GM19238 (cell line): Measurements from ENCODE around the gene RBMS1.

Experiments
- DNase-seq: peaks from one replicate; pipeline ENCODE4 v3.0.0; 2011; ENCODE audit warnings: low spot score; ENCODE audit not compliant: insufficient read length

The RBMS1 gene

DNA sequence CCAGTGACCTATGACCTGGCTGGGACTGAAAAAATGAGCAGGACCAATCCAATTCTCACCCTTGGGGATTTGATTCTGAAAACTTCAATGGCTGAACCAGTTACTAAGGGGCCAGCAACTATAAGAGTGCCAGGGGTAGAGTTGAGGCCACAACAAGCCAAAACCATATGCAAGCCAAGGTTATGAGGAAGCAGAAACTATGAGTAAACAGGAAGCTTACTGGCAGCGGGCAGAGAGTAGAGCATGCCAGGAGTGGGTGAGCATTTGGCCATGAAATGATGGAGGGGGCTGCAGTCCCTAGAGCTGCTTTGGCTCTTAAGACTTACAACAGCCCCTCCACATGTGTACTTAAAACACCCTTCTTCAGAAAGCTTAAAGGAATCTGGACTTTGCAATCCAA, 82.4 kb downstream of the RBMS1 start:
- no peak for DNase-seq

DNA sequence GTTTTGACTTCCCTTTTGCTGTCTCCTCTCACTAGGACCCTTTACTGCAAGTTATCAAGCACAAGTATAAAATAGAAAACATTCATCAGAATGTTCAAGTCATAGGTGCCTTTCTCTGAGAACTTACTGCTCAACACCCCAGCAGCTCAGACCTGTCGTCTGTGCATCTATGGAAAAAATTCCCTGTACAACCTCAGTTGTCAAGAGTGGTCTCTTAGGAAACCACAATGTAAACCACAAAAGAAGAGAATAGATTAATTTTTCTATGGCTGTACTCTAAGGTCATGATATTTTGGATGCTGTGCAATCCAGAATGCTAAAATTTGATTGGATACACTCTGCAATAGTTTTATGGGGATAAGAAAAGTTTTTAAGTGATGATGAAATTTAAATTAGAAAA, 84.1 kb downstream of the RBMS1 start:
- DNase-seq, result no peak

- no peak for DNase-seq
Measured at GRCh38 chr2:160408959-160409291, 84.7 kb downstream of the RBMS1 start.

DNA sequence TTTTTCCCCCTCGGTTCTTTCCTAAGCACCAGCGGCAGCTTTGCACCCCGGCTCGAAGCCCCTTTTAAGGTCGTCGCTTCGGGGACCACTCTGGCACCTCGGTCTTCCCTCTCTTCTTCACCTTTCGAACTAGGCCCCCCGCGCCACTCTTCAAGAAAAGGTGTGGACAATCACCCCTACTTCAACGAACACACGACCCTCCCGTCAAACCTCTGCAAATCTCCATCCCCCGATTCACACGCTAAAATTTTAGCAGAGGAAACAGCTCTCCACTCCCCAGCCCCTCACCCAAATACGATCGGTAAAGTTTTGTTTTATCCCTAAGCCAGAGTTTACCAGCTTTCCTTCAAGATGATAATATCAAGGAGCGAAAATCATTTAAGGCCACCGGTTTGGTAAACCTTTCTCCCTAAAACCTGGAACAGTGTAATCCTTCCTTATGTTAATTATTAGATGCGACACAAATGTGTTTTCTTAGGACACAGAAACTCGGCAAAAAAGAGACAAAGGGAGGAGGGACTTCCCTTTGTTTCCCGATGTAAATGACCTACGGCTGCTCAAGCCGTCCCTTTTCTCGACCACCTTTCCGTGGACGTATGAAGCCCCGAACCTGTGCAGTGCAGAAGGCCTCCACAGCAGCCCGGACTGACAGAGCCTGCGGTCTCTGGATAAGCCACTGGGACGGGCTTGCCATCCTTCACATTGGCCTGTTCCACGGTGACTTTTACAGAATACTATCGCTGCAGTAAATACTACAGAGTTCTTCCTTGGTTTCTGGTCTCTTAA, 85.2 kb downstream of the RBMS1 start:
- no peak for DNase-seq

DNA sequence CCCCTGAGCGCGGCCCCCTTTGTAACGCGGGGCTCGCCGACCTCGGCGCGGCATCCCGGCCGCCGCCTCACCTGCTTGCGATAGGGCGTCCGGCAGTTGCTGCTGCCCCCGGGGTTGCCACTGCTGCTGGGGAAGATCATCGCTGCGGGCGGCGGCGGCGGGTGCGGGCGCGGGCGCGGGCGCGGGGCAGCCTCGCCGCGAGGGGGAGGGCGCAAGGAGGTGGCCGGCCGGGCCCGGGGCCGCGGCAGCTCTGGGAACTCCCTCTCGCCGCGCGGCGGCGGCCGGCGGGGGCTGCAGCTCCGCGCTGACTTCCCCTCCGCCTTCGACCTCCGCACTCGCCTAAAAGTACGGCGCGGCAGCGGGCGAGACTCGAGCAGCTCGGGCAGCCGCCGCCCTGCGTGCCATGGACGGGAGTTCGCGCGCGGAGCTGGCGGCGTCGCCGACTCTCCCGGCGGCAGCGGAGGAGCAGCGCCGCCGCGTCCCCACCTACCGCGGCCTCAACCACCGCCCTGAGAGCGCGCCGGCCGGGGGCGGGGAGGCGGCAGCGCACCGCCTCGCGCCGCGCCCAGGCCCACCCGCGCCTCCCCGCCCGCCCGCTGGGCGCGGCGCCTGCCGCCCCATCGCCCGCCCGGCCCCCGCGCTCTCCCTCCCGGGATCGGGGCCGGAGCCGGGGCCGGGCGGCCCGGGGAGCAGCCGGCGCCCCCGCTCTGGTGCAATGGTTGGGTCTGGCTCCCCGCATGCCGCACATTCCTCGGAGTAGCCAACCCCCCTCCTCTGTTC, 86.0 kb downstream of the RBMS1 start:
- DNase-seq, result no peak

- peak; percentile 12 for DNase-seq
Measured at GRCh38 chr2:160406591-160407392, 86.8 kb downstream of the RBMS1 start.

DNA sequence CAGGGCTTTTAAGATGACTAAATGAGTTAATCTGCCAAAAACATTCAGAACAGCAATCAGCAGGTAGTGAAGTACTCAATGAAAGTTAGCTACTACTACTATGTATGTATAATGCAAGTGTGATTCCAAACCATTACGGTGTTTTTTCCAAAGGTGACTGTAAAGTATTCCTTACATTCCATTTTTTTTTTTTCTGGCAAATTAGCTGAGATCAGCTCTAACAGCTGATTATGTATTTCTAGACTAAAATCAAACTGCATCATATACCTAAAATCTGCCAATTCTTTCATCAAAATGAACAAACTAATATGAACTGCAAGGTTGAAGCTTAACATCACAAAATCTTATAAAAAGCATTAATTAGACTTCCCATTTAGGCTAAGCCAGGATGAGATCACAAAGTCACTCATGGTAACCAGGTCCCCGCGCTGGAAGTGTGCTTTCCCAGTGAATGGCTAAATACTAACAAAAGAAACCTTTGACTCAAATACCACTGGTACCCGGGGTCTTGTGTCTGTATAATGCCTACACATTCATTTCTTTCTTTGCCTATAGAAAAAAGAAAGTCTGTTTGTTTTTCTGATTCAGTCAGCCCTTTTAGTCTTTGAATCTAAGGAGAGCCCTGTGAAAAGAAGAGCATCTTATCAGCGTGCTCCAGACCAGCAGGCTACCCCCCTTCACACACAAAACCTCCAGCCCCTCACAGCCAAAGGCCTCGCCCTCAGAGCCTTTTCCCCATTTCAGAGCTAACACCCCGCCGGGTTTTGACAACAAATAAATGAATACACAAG, 88.3 kb downstream of the RBMS1 start:
- DNase-seq, result no peak

- no peak for DNase-seq
Measured at GRCh38 chr2:160402997-160403979, 90.3 kb downstream of the RBMS1 start.

- no peak for DNase-seq
Measured at GRCh38 chr2:160402501-160402900, 91.1 kb downstream of the RBMS1 start.

GRCh38 chr2:160401895-160402294, 91.7 kb downstream of the RBMS1 start:
- no peak for DNase-seq

- no peak for DNase-seq
Measured at GRCh38 chr2:160399880-160400279, 93.7 kb downstream of the RBMS1 start.

- no peak for DNase-seq
Measured at GRCh38 chr2:160397530-160397865, 96.1 kb downstream of the RBMS1 start.

DNA sequence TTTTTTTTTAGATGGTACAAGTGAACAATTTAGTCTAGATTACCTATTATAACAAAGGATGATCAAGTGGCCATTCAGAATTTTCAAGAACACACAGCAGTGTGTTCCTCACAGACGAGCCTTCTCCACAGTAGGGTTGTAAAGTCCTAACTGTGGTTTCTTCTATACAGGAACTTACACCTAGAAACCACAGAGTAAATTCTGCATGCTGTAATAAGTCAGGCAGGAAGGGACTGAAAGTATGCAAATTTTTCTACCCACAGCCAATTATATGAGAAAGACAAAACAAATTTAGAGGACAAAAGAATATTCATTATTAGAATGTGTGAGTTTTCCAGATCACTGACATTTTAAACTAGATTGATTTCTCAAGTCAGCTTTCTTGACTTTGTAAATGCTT, 99.5 kb downstream of the RBMS1 start:
- peak; percentile 25 for DNase-seq

DNA sequence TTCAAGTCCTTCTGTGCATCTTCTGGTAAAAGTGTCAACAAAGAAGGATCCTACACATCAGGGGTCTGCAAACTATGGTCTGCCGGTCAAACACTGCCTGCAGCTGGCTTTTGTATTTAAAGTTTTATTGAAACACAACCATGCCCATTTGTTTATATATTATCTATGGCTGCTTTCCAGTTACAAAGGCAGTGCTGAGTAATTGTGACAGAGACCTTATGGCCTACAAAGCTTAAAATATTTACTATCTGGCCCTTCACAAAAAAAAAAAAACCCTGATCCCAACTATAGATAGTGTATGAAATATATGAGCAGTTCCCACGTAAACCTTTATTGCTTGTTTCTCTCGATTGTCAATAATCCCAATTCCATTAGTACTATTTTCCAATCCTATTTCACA, 101.4 kb downstream of the RBMS1 start:
- DNase-seq, result no peak

DNA sequence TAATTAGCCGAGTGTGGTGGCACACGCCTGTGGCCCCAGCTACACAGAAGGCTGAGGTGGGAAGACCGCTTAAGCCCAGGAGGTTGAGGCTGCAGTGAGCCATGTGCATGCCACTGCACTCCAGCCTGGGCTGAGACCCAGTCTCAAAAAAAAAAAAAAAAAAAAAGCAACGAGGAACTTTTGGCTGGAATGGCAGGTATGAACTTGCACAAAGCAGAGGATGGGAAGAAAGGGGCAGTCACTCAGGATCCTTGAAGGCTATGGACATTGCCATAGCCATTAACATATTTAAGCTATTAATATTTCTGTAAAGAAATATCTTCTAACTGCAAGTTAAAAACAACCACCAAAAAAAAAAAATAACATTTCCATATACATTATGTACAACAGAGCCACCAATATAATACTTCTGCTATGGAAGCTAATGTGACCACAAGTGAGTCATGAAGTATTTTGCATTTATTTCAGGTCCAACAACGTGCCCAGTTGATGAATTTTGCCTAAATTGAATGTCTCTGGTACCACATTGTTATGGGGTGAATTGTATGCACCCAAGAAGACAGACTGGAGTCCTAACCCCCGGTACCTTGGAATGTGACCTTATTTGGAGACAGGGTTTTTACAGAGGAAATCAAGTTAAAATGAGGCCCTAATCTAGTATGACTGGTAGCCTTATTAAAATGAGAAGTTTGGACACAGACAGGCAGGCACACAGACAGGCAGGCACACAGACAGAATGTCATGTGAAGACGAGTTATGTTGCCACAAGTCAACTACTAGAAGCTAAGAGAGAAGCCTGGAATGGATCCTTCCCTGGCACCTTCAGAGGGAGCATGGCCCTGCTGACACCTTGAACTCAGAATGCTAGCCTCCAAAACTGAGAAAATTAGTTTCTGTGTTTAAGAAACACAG, 102.8 kb downstream of the RBMS1 start:
- DNase-seq, result no peak

GRCh38 chr2:160389875-160390274, 103.7 kb downstream of the RBMS1 start:
- DNase-seq, result no peak

DNA sequence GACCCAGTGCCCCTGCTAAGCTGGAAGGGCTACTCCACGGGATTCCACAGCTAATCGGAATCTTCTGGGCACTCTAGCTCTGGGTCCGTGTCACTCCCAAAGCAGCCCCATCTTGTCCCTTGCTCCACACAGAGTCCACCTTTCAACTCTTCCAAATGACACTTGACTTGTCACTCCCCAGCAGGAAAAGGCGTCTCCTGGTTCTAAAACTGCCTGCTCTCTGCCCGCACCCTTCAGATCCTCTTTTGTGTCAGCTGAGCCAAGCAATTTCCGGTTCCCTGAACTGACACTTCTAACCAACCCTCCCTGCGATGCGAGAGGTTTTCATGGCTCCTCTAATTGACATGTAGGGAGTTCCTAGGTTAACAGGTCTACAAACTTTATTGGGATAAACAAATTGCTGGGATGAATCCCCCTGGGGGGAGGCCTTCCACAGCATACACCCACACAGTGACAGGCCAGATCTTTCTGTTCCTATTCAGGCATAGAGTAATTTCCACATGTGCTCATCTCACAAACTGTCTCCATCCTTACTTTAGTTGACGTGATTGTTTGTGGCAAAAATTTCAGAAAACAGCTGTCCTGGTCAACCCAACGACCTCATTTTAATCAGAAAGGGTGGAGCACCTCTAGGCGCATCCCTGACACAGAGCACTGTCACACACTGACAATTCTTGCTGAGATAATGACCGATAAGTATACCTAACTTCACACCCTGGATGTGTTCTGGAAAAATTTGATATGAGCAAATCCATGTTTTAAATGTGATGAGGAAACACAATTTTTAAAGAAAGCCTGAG, 104.9 kb downstream of the RBMS1 start:
- DNase-seq, result no peak

DNA sequence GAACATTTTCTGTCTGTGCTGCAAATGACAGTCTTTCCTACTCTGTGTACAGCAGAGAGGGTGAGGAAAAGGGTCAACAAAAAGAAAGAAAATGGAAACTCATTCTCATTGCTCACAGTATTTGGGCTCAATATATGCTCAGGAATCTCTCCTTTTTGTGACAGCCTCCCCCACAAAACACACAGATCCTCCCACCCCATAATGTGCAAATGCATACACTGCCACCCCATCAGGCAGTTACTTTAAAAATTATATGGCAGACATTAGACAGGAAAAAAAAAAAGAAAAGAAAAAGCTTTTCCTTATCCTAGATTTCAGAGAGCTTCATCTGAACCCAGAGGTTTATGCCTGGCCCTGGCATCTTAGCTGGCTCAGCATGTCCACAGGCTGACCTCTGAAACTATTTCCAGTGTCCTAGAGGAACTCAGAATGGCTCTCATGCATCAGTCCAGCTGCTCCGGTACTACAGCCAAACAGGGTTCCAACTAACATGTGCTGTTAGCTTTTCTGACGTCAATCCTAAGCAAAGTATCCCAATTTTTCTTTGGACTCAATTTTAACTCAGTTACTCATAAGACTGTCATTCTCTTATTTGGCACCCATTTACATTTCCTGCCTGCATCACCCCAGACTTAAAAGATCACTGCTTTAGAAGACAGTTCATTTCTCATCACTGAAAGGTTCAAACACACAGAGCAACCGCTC, 105.9 kb downstream of the RBMS1 start:
- DNase-seq, result no peak
